Suppressor macrophage treated with lipopolysaccharide for 4 hours (primary cell): ENCODE results near the gene HOXC4.
"Not testable (repeated sequence)": the region's sequence is repeated elsewhere in the genome, so short reads cannot be mapped to it uniquely, and the experiment has no call there.

Experiments used
- DNase-seq: peaks from one replicate; pipeline ENCODE4 v3.0.0-alpha.2; 2020

Gene HOXC4

DNA sequence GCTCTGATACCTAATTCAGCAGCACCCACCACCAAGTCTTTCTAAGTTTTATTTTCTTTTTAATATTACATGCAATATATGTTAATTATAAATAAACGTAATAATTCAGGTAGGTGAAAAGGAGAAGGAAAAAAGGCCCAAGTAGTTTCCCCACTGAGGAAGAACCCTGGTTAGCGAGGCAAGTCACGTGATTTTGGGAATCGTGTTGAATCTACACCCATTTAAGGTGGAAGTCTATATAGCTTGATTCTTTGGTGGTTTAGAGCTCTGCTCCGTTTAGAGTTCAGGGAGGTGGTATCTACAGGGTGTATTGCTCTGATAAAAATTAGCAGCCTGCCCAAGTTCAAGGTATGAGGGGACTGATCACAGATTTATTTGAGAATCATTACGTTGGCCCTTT lies 47.0 kb downstream of the HOXC4 start:
- DNase-seq: not testable (repeated sequence)

DNA sequence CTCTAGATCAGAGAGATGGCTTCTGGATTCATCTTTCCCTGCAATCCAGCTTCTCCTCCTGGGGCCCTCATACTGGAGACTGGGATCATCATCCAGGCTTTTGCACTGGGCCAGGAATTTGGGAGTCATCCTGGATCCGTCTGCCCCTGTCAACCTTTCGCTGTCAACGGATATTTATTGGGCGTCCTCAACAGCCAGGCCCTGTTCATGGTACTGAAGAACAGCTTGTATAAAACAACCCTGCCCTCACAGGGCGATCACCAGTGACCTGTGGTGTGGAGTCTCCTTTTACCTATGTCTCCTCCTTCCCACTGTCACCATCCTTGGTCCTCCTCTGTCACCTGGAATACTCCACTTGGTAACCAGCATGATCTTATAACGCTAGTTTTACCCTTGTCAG lies 48.6 kb downstream of the HOXC4 start:
- DNase-seq: not testable (repeated sequence)

DNA sequence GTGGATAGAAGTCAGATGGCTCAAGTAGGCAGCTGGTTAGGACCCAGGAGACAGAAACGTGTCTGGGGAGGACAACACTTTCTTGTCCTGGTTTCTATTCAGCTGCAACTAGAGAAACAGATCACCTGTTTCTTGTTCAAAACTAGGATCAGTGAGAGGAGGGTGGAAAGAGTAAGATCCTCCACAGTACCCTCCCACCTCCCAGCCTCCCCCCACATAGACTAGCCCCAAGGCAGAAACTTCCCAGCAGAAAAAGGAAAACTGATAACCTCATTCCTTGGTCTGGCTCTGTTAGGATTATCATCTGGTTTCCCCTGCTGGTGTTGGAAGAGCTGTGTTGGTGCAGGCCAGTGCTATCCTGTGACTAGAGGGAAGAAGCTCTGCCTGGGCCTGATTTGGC lies 50.2 kb downstream of the HOXC4 start:
- not testable (repeated sequence) for DNase-seq
